K562 (cell line): ENCODE results near the gene TMEM222. TPM values are rescaled to one million over a fixed set of nuclear protein-coding genes. Genes with fewer than 3 reads are reported as not detected.

Experiments
- ATAC-seq: fragments of 200-7000 bp; cut with Tn5 transposase; 3 replicates; pipeline ENCODE4 v1.9.1; 2020; ENCODE audit warnings: moderate library complexity
- BruUV-seq: library from RNA; stranded (reverse); fragments of 400-500 nt; replicated peaks from 2 replicates; lab custom pipeline; 2021; lab: Mats Ljungman, UMichigan
- CTCF ChIA-PET: fragments of 300-600 bp; formaldehyde crosslinking; extraction: SDS; loops from one replicate; lab custom pipeline; 2021; ENCODE audit warnings: low intra/inter-chr PET ratio; lab: Yijun Ruan, JAX
- POLR2A ChIA-PET: fragments of 300-600, 350-650 bp; sonication (Branson Sonifier 250); formaldehyde crosslinking; extraction: SDS; loops from one replicate; lab custom pipeline; 2021; ENCODE audit warnings: antibody characterized with exemption, inconsistent platforms; lab: Yijun Ruan, JAX
- DNase-seq, 4 experiments: peaks; one replicate each; pipeline versions ENCODE4 v3.0.0 to v3.0.0-alpha.2; 2011 to 2018; ENCODE audit warnings: low spot score in 3 of 4, mixed read lengths in 3 of 4; ENCODE audit errors: extremely low read depth in 1 of 4
- FAIRE-seq: peaks from 2 replicates; lab custom pipeline; 2011; peaks lifted over from hg19 to GRCh38; lab: Jason Lieb, UNC
- H2AFZ ChIP-seq: 2 replicates; pipeline ENCODE4 v1.6.0; 2011; ENCODE audit warnings: low read depth, low read length, control low read depth, inconsistent platforms
- H3K27ac ChIP-seq: fragments of 200-600 bp; 3 replicates; pipeline ENCODE4 v1.8.0; 2011; ENCODE audit warnings: low read depth, mild to moderate bottlenecking, control low read depth, inconsistent platforms, low read length, moderate library complexity, mixed read lengths; ENCODE audit errors: extremely low read depth
- H3K27me3 ChIP-seq, 2 experiments: fragments of 300-600 bp in 1 of 2; 2 replicates in 1 of 2; 3 replicates in 1 of 2; pipeline versions ENCODE4 v1.6.0 to v1.8.0; 2011; ENCODE audit warnings: inconsistent platforms in 2 of 2, low read length in 2 of 2, mild to moderate bottlenecking in 1 of 2, mixed read lengths in 1 of 2, moderate library complexity in 1 of 2; ENCODE audit not compliant: control insufficient read depth in 2 of 2, insufficient read depth in 2 of 2
- H3K36me3 ChIP-seq: fragments of 300-600 bp; 3 replicates; pipeline ENCODE4 v1.8.0; 2011; ENCODE audit warnings: mild to moderate bottlenecking, low read length, inconsistent platforms; ENCODE audit not compliant: control insufficient read depth, insufficient read depth
- H3K4me1 ChIP-seq, 2 experiments: fragments of 200-600 bp in 1 of 2; replicated peaks in 1 of 2; 2 replicates in 1 of 2; 3 replicates in 1 of 2; pipeline versions ENCODE4 v1.5.1 to v1.8.0; 2011; ENCODE audit warnings: inconsistent platforms in 2 of 2, low read length in 2 of 2, mild to moderate bottlenecking in 1 of 2, mixed read lengths in 1 of 2, moderate library complexity in 1 of 2; ENCODE audit not compliant: control insufficient read depth in 2 of 2, insufficient read depth in 2 of 2
- H3K4me2 ChIP-seq: 2 replicates; pipeline ENCODE4 v1.6.1; 2011; ENCODE audit warnings: low read length, control low read depth, inconsistent platforms, mixed read lengths; ENCODE audit not compliant: insufficient read depth
- H3K4me3 ChIP-seq: fragments of 200-600 bp; sonication (generic), shearing (Covaris generic); 2 replicates; pipeline ENCODE4 v1.5.1; 2016; ENCODE audit warnings: control low read depth, inconsistent platforms
- H3K79me2 ChIP-seq: fragments of 200-600 bp; 3 replicates; pipeline ENCODE4 v1.8.0; 2011; ENCODE audit warnings: low read length, inconsistent platforms; ENCODE audit not compliant: control insufficient read depth, insufficient read depth
- H3K9ac ChIP-seq, 2 experiments: 2 replicates each; pipeline versions ENCODE4 v1.6.0 to v1.6.1; 2011; ENCODE audit warnings: low read depth in 2 of 2, low read length in 2 of 2, control low read depth in 1 of 2, inconsistent platforms in 1 of 2, mild to moderate bottlenecking in 1 of 2, mixed read lengths in 1 of 2; ENCODE audit not compliant: insufficient read depth in 1 of 2
- H3K9me1 ChIP-seq: one replicate; pipeline ENCODE4 v1.6.0; 2011; ENCODE audit warnings: inconsistent platforms, mild to moderate bottlenecking, low read length, moderate library complexity; ENCODE audit not compliant: control insufficient read depth, insufficient read depth
- H3K9me3 ChIP-seq: replicated peaks from 2 replicates; pipeline ENCODE4 v1.5.1; 2011; ENCODE audit warnings: low read depth, low read length, inconsistent platforms; ENCODE audit not compliant: control insufficient read depth, insufficient read depth
- H4K20me1 ChIP-seq: replicated peaks from 2 replicates; pipeline ENCODE4 v1.6.1; 2011; ENCODE audit warnings: low read length, inconsistent platforms, mixed read lengths; ENCODE audit not compliant: control insufficient read depth, insufficient read depth
- HEY1 ChIP-seq: fragments of 250-450 bp; sonication (Bioruptor Pico); IDR thresholded peaks from 2 replicates; pipeline ENCODE4 v1.5.0; 2020; ENCODE audit warnings: mild to moderate bottlenecking, moderate library complexity, borderline replicate concordance
- NCOR1 ChIP-seq: fragments of 450-650 bp; IDR thresholded peaks from 2 replicates; pipeline ENCODE4 v1.6.1; 2016; ENCODE audit warnings: mild to moderate bottlenecking, moderate library complexity
- NR3C1 ChIP-seq: sonication (generic); formaldehyde crosslinking; IDR thresholded peaks from 2 replicates; pipeline ENCODE4 v1.8.1; 2022; ENCODE audit warnings: missing genetic modification reagents
- RBM39 ChIP-seq: fragments of 200-400 bp; formaldehyde crosslinking; optimal IDR thresholded peaks from 2 replicates; pipeline ENCODE3; 2018; ENCODE audit warnings: low read depth, low read length
- USF1 ChIP-seq: sonication (generic); formaldehyde crosslinking; IDR thresholded peaks from 2 replicates; pipeline ENCODE4 v1.9.0; 2022; ENCODE audit warnings: mild to moderate bottlenecking, missing genetic modification reagents
- WHSC1 ChIP-seq: IDR thresholded peaks from one replicate; pipeline ENCODE4 v1.6.1; 2012; ENCODE audit warnings: low read length, control low read depth, inconsistent platforms
- ZBTB33 ChIP-seq: sonication (generic); formaldehyde crosslinking; IDR thresholded peaks from 2 replicates; pipeline ENCODE4 v1.8.1; 2023; ENCODE audit warnings: mild to moderate bottlenecking, missing genetic modification reagents
- WGBS: fragments of 100-300 bp; shearing (Covaris generic); methylation state at CpG from one replicate; pipeline ENCODE4 v1.1.6; 2016; ENCODE audit warnings: low coverage, mixed read lengths; ENCODE audit not compliant: insufficient coverage; ENCODE audit errors: missing lambda C conversion rate; 5-methylcytosine and 5-hydroxymethylcytosine counted together
- in situ Hi-C: fragments of 300-500 bp; cut with MboI; formaldehyde crosslinking; loops from 4 replicates; pipeline ENCODE4 v1.15.0; 2018; ENCODE audit warnings: inconsistent platforms, mixed read lengths
- intact Hi-C: fragments of 100-400 bp; cut with micrococcal nuclease; formaldehyde crosslinking; loops from 2 replicates; pipeline ENCODE4 v1.14.2; 2022
- polyA plus RNA-seq, 8 experiments: library from polyadenylated mRNA; depleted of rRNA in 4 of 8; stranded (reverse) in 5 of 8; unstranded in 3 of 8; fragments of >200 nt; fragmentation: Nextera tagmentation in 2 of 8; fragmentation: Illumina TruSeq in 1 of 8; extraction: Ambion mirVana in 2 of 8; extraction: Trizol in 1 of 8; gene quantifications; 2 replicates each; pipeline versions ENCODE4 v1.2.1 to v1.2.3, GENCODE V29; 2011 to 2014; ENCODE audit warnings: inconsistent platforms in 1 of 8, missing spikeins in 1 of 8
- total RNA-seq, 7 experiments: library from RNA; depleted of rRNA in 6 of 7; stranded (reverse); fragments of >200 nt in 6 of 7; fragmentation: Illumina TruSeq in 2 of 7; extraction: Trizol in 2 of 7; gene quantifications; 2 replicates each; pipeline versions ENCODE4 v1.2.1 to v1.2.3, GENCODE V29; 2011 to 2021; ENCODE audit warnings: low replicate concordance in 1 of 7

The TMEM222 gene
- total and polyA plus RNA-seq, 9 of the 15 experiments (the other 6 are each of a cell fraction or from before 2014, with no cell fraction given): 6.9 to 48.0 (median 32.8) TPM

GRCh38 chr1:27303509-27303908 lies 18.5 kb upstream of the TMEM222 start:
- no peak overlapping the region for H3K4me3 ChIP-seq
- TF ChIP-seq ZBTB33 (CRISPR knock-in tag) (peak; percentile 98), USF1 (no peak), NR3C1 (CRISPR knock-in tag) (no peak), WHSC1 (no peak), HEY1 (CRISPR knock-in tag) (no peak), RBM39 (no peak), NCOR1 (no peak)
- H3K4me1 ChIP-seq: peaks cover 0 to 15% of the 10 kb centered on the region in 2 experiments; a peak in 2 of 5 replicates
- peaks cover 18% of the 10 kb centered on the region; the same call in 2 of the 3 replicates for H3K36me3 ChIP-seq
- H3K9ac ChIP-seq: no peak overlapping the region
- 0 out of 2 replicates have a peak, but pooled peaks cover 7% of the 10 kb centered on the region for H4K20me1 ChIP-seq
- H3K27ac ChIP-seq: no peak overlapping the region
- no peaks in the 10 kb centered on the region for H3K79me2 ChIP-seq
- H3K9me3 ChIP-seq: no peaks in the 10 kb centered on the region
- H3K4me2 ChIP-seq: no peak overlapping the region
- DNase-seq (no peak), ATAC-seq (no peak), FAIRE-seq (no peak)
- H3K27me3 ChIP-seq: no peaks in the 10 kb centered on the region
- BruUV-seq: no TSS peak
- 69% methylated on average over 15 of the region's 15 CpGs for WGBS
- no peak overlapping the region for H2AFZ ChIP-seq
- intact Hi-C loops (loop anchor here (5.0 kb wide), 2 partner anchors 54 to 69 kb away; partner anchors contain the start of gene FCN3), in situ Hi-C loops (loop anchor here (5.0 kb wide), 1 partner anchor 84 kb away; no protein-coding TSS in a partner anchor)
- no peaks in the 10 kb centered on the region for H3K9me1 ChIP-seq
- ChIA-PET CTCF (interaction anchor here (0.6 to 1.3 kb wide), 3 partner anchors 85 to 266 kb away, joined by 3 to 4 read pairs (median 3); no protein-coding TSS in a partner anchor), POLR2A (interaction anchor here (0.8 to 1.1 kb wide), 2 partner anchors 9 to 88 kb away, joined by 3 read pairs; no protein-coding TSS in a partner anchor)
